Measurements from ENCODE around the gene ACTA1.

ACTA1 gene

DNA sequence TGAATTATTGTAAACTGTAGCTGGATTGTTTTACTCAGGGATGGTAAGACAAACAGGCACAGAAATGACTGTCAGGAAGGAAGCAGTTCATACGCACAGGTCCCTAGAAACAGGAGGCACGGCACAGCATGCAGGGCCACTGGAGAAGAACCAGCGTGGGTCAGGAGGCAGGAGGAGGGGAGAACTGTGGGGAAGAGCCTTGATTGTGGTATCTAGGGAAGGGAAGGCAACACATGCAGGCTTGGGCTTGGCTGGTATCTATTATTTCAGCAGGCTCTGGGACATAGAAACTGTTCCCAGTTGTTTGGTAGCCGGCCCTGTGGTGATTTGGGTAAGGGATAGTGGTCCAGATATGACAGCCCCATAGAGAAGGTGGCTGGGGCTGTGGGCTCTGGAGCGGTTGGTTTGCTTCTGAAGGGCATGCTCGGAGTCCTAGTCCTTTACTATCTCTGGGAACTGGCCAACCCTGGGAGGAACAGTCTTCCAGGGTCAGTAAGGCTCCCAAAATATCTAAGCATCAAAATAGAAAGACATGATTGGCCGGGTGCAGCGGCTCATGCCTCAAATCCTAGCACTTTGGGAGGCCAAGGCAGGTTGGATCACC, 47.9 kb downstream of the ACTA1 start:
- no peak for TF ChIP-seq POU6F1 (CRISPR knock-in tag; IDR thresholded peaks at IDR 0.05; ENCODE audit: borderline replicate concordance, low read depth)
- no peak for TF ChIP-seq SNAI2 (CRISPR knock-in tag; IDR thresholded peaks at IDR 0.05)
- TF ChIP-seq RARB (CRISPR knock-in tag; IDR thresholded peaks at IDR 0.05): no peak
- TF ChIP-seq ZC3H10 (CRISPR knock-in tag; IDR thresholded peaks at IDR 0.05): no peak
- TF ChIP-seq ZNF8 (CRISPR knock-in tag; IDR thresholded peaks at IDR 0.05): no peak
- TF ChIP-seq TCF4 (CRISPR knock-in tag; IDR thresholded peaks at IDR 0.05; ENCODE audit: borderline replicate concordance): no peak
- TF ChIP-seq ZFP3 (CRISPR knock-in tag; IDR thresholded peaks at IDR 0.05): no peak
- TF ChIP-seq CSRNP3 (CRISPR knock-in tag; IDR thresholded peaks at IDR 0.05): no peak
- no peak for TF ChIP-seq ZNF70 (CRISPR knock-in tag; IDR thresholded peaks at IDR 0.05)
- TF ChIP-seq PPARA (CRISPR knock-in tag; IDR thresholded peaks at IDR 0.05; ENCODE audit: borderline replicate concordance): no peak
- TF ChIP-seq, protein P1, sequence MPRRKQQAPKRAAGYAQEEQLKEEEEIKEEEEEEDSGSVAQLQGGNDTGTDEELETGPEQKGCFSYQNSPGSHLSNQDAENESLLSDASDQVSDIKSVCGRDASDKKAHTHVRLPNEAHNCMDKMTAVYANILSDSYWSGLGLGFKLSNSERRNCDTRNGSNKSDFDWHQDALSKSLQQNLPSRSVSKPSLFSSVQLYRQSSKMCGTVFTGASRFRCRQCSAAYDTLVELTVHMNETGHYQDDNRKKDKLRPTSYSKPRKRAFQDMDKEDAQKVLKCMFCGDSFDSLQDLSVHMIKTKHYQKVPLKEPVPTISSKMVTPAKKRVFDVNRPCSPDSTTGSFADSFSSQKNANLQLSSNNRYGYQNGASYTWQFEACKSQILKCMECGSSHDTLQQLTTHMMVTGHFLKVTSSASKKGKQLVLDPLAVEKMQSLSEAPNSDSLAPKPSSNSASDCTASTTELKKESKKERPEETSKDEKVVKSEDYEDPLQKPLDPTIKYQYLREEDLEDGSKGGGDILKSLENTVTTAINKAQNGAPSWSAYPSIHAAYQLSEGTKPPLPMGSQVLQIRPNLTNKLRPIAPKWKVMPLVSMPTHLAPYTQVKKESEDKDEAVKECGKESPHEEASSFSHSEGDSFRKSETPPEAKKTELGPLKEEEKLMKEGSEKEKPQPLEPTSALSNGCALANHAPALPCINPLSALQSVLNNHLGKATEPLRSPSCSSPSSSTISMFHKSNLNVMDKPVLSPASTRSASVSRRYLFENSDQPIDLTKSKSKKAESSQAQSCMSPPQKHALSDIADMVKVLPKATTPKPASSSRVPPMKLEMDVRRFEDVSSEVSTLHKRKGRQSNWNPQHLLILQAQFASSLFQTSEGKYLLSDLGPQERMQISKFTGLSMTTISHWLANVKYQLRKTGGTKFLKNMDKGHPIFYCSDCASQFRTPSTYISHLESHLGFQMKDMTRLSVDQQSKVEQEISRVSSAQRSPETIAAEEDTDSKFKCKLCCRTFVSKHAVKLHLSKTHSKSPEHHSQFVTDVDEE (CRISPR knock-in tag; IDR thresholded peaks at IDR 0.05): no peak
- no peak for TF ChIP-seq BACH2 (CRISPR knock-in tag; IDR thresholded peaks at IDR 0.05; ENCODE audit: borderline replicate concordance)
- no peak for ATAC-seq

- TF ChIP-seq CSRNP3 (CRISPR knock-in tag; IDR thresholded peaks at IDR 0.05): no peak
- TF ChIP-seq CREB5 (CRISPR knock-in tag; IDR thresholded peaks at IDR 0.05; ENCODE audit: low read depth): no peak
- ATAC-seq: no peak
These were observed 49.1 kb downstream of the ACTA1 start for GRCh38 chr1:229384822-229385221.

DNA sequence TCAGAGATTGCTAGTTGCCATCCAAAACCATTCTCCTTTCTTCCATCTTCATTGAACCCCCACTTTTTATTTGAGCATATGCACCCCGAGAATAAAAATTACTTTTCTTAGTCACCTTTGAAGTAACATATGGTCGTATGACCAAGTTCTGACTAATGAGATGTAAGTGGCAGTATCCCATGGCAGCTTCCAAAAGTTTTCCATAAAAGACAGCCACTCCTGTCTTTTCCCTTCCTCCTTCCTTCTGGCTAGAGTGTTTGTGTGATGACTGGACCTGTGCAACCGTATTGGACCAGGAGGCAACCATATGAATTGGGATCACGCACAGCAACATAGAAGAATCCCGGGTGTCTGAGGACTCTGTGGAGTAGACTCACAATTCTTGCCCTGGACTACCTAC, 49.9 kb downstream of the ACTA1 start:
- TF ChIP-seq, protein P1 (CRISPR knock-in tag; IDR thresholded peaks at IDR 0.05): no peak
- TF ChIP-seq ZFP3 (CRISPR knock-in tag; IDR thresholded peaks at IDR 0.05): no peak
- TF ChIP-seq OSR1 (CRISPR knock-in tag; IDR thresholded peaks at IDR 0.05): no peak
- no peak for ATAC-seq

DNA sequence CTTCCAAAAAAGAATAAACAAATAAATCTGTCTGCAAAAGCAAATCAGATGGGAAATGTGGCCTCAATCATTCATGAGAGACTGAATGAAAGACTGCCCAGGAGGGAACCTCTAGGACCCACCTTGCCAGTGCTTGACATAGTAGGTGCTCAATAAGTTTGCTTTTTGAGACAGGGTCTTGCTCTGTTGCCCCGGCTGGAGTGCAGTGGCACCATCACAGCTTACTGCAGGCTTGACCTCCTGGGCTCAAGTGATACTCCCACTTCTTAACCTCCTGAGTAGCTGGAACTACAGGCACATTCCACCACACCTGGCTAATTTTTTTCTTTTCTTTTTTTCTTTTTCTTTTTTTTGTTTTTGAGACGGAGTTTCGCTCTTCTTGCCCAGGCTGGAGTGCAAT, 50.7 kb downstream of the ACTA1 start:
- no peak for ATAC-seq
- TF ChIP-seq PATZ1 (CRISPR knock-in tag; IDR thresholded peaks at IDR 0.05; ENCODE audit: borderline replicate concordance) (no peak), GLIS3 (CRISPR knock-in tag; IDR thresholded peaks at IDR 0.05) (no peak), CREB5 (CRISPR knock-in tag; IDR thresholded peaks at IDR 0.05; ENCODE audit: low read depth) (no peak), ZNF70 (CRISPR knock-in tag; IDR thresholded peaks at IDR 0.05) (no peak), ZFP30 (CRISPR knock-in tag; IDR thresholded peaks at IDR 0.05) (no peak)
